Kidney (tissue), 14 donors: Measurements from ENCODE around the gene C1QTNF6. TPM values are rescaled to one million over a fixed set of nuclear protein-coding genes. Genes with fewer than 3 reads are reported as not detected.
A peak's percentile ranks its signal among the peaks of the same experiment; 100 is the strongest.

Experiments
- DNase-seq, 5 donors: peaks; one replicate each; pipeline ENCODE4 v3.0.0-alpha.2; 2013 to 2020
- FAIRE-seq: peaks from 2 replicates; lab custom pipeline; 2012; peaks lifted over from hg19 to GRCh38; lab: Jason Lieb, UNC
- H3K27ac ChIP-seq, 2 donors: one replicate each; pipeline ENCODE4 v1.7.0; 2013; ENCODE audit warnings: low read depth in 2 of 2, low read length in 2 of 2, inconsistent platforms in 1 of 2
- H3K27me3 ChIP-seq: one replicate; pipeline ENCODE4 v1.7.1; 2013; ENCODE audit warnings: low read length, inconsistent platforms; ENCODE audit not compliant: control insufficient read depth, insufficient read depth
- H3K36me3 ChIP-seq, 3 donors: one replicate each; pipeline versions ENCODE4 v1.7.0 to v1.7.1; 2013; ENCODE audit warnings: low read length in 3 of 3, control low read depth in 1 of 3, inconsistent platforms in 1 of 3; ENCODE audit not compliant: insufficient read depth in 3 of 3, control insufficient read depth in 2 of 3
- H3K4me1 ChIP-seq, 3 donors: one replicate each; pipeline versions ENCODE4 v1.7.0 to v1.7.1; 2013; ENCODE audit warnings: low read length in 3 of 3, inconsistent platforms in 1 of 3, low read depth in 1 of 3; ENCODE audit not compliant: control insufficient read depth in 2 of 3, insufficient read depth in 2 of 3
- H3K4me3 ChIP-seq, 3 donors: one replicate each; pipeline versions ENCODE4 v1.7.0 to v1.8.1; 2013; ENCODE audit warnings: low read length in 3 of 3, control low read depth in 1 of 3, inconsistent platforms in 1 of 3
- H3K9ac ChIP-seq, 3 donors: one replicate each; pipeline versions ENCODE4 v1.7.0 to v1.7.1; 2013; ENCODE audit warnings: low read length in 3 of 3, control low read depth in 1 of 3, inconsistent platforms in 1 of 3
- H3K9me3 ChIP-seq, 3 donors: one replicate each; pipeline versions ENCODE4 v1.7.0 to v1.7.1; 2013; ENCODE audit warnings: low read length in 3 of 3, control low read depth in 1 of 3, inconsistent platforms in 1 of 3; ENCODE audit not compliant: control insufficient read depth in 2 of 3, insufficient read depth in 1 of 3
- intact Hi-C: fragments of 100-400 bp; cut with DNase I; formaldehyde crosslinking; loops from one replicate; pipeline ENCODE4 v1.11.1; 2022
- polyA plus RNA-seq: library from polyadenylated mRNA; stranded (reverse); fragments of 350-450 nt; fragmentation: Illumina TruSeq; extraction: RNeasy Lipid Tissue Mini Kit (QIAGEN cat#74804); gene quantifications from one replicate; pipeline ENCODE4 v1.2.3, GENCODE V29; 2014; ENCODE audit warnings: low read depth, low replicate concordance; ENCODE audit not compliant: insufficient read depth
- total RNA-seq: library from RNA; stranded (reverse); fragmentation: NEBNext Ultra II Directional; extraction: Animal tissue kit (Norgen Biotek cat#: 25700); gene quantifications from one replicate; pipeline ENCODE4 v1.2.1, GENCODE V29; 2021
- TF ChIP-seq, protein P1 (sequence below): IDR thresholded peaks from 3 replicates; pipeline ENCODE4 v1.5.1; 2012; ENCODE audit warnings: mild to moderate bottlenecking, moderate library complexity, borderline replicate concordance; ENCODE audit not compliant: insufficient read depth; ENCODE audit errors: extremely low read depth
- donor health status: control.
- donor health status: control.
- donor health status: control.
- donor health status: control.
- donor health status: control.
- donor health status: DM: yes; HTN: yes; CAD: no.
- donor health status: Normal renal cell carcinoma (clear cell type).

Gene C1QTNF6
- total and polyA plus RNA-seq, 2 donors from 2014 or later = 3.2 to 8.0 TPM

DNA sequence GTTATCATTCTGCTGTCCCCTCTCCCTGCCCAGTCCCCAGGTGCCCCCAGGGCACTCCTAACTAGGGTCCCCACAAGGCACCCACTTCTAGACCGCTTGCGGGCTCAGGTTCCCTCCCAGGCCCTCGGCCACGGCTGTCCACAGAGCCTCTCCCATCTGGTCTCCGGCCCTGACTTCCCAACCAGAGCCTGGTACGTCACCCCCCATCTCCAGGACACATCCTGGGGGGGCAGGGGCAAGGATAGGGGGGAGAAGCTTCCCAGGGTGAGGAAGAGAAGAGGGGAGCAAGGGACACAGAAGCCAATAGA, 23.8 kb upstream of the C1QTNF6 start:
- no peaks in the 10 kb centered on the region for H3K9me3 ChIP-seq
- no peaks in the 10 kb centered on the region for H3K36me3 ChIP-seq
- H3K4me1 ChIP-seq = no peaks in the 10 kb centered on the region
- FAIRE-seq (no peak), DNase-seq (peak in 2 of 5 donors; percentile 30 to 69)
- TF ChIP-seq, protein P1, sequence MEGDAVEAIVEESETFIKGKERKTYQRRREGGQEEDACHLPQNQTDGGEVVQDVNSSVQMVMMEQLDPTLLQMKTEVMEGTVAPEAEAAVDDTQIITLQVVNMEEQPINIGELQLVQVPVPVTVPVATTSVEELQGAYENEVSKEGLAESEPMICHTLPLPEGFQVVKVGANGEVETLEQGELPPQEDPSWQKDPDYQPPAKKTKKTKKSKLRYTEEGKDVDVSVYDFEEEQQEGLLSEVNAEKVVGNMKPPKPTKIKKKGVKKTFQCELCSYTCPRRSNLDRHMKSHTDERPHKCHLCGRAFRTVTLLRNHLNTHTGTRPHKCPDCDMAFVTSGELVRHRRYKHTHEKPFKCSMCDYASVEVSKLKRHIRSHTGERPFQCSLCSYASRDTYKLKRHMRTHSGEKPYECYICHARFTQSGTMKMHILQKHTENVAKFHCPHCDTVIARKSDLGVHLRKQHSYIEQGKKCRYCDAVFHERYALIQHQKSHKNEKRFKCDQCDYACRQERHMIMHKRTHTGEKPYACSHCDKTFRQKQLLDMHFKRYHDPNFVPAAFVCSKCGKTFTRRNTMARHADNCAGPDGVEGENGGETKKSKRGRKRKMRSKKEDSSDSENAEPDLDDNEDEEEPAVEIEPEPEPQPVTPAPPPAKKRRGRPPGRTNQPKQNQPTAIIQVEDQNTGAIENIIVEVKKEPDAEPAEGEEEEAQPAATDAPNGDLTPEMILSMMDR = no peak
- intact Hi-C loops = no loop called here
- no peak overlapping the region for H3K9ac ChIP-seq
- H3K27ac ChIP-seq = no peak overlapping the region
- H3K4me3 ChIP-seq = no peak overlapping the region
- no peaks in the 10 kb centered on the region for H3K27me3 ChIP-seq

DNA sequence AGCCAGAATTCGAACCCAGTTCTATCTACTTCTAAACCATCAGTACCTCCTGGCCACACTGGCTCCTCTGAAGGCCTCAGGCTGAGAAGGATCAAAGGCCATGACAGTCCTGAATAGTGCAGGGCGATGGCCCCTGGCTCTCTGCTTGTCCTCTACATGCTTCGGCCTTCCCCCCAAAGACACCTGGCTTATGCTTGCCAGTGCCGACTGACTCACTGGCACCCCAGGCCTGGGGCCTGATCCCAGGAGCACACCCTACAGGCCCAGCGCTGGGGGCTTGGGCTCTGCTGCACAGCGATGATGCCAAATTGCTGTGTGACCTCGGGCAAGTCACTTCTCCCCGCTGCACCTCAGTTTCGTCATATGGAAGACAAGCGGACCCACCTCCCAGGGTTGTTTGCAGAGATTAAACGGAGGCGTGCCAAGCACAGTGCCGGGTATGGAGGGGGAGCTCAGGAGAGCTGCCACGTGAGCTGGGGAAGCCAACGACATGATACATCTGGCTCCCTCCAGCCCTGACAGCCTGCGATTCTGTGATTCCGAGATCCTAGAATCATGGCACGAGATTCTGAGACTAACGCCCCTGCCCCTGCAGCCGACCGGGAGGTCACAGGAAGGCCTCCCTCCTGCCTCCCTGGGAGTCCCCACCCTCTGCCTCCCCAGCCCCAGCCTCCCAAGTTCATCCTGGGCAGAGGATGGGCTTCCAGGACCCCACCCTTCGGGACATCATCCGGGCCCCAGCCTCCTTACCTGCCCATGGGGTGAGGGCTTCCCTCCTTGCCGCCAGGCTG, 23.2 kb upstream of the C1QTNF6 start:
- DNase-seq (peak in 3 of 5 donors; percentile 41 to 69 (median 54)), FAIRE-seq (no peak)
- H3K9ac ChIP-seq = no peak overlapping the region
- H3K4me3 ChIP-seq = no peak overlapping the region
- no peaks in the 10 kb centered on the region for H3K27me3 ChIP-seq
- no peaks in the 10 kb centered on the region for H3K4me1 ChIP-seq
- H3K9me3 ChIP-seq = no peaks in the 10 kb centered on the region
- H3K36me3 ChIP-seq = no peaks in the 10 kb centered on the region
- TF ChIP-seq, protein P1 = no peak
- intact Hi-C loops = no loop called here
- no peak overlapping the region for H3K27ac ChIP-seq

GRCh38 chr22:37210041-37210803, 22.2 kb upstream of the C1QTNF6 start:
- Histone ChIP-seq H3K4me3 (no peak overlapping the region), H3K27me3 (no peaks in the 10 kb centered on the region), H3K36me3 (no peaks in the 10 kb centered on the region), H3K9ac (no peak overlapping the region), H3K9me3 (no peaks in the 10 kb centered on the region), H3K27ac (no peak overlapping the region), H3K4me1 (no peaks in the 10 kb centered on the region)
- intact Hi-C loops = no loop called here
- TF ChIP-seq, protein P1 = no peak
- FAIRE-seq (no peak), DNase-seq (peak in 2 of 5 donors; percentile 35 to 63)
